ENCODE results near the gene CPM.

The CPM gene

GRCh38 chr12:68855111-68855510 is 77.9 kb downstream of the CPM start:
- DNase-seq = no peak
- H3K36me3 ChIP-seq = peaks cover 0 to 4% (median 0%) of the 10 kb centered on the region in 3 donors
- TF ChIP-seq CTCF (IDR thresholded peaks at IDR 0.05) = no peak
- H3K27me3 ChIP-seq = no peaks in the 10 kb centered on the region
- H3K9me3 ChIP-seq = no peaks in the 10 kb centered on the region
- intact Hi-C loops (cut with DNase I; ENCODE audit: low total_unique reads) = no loop called here
- H3K27ac ChIP-seq = no peak overlapping the region
- H3K4me1 ChIP-seq = no peaks in the 10 kb centered on the region
- H3K4me3 ChIP-seq = no peak overlapping the region

- peaks cover 0 to 4% (median 0%) of the 10 kb centered on the region in 3 donors for H3K36me3 ChIP-seq
These were observed 78.4 kb downstream of the CPM start for GRCh38 chr12:68854554-68854953.

GRCh38 chr12:68854078-68854468 is 78.9 kb downstream of the CPM start:
- Histone ChIP-seq H3K27me3 (no peaks in the 10 kb centered on the region), H3K9me3 (no peaks in the 10 kb centered on the region), H3K36me3 (peaks cover 0 to 4% (median 0%) of the 10 kb centered on the region in 3 donors), H3K4me3 (no peak overlapping the region), H3K4me1 (no peaks in the 10 kb centered on the region), H3K27ac (no peak overlapping the region)
- intact Hi-C loops (cut with DNase I; ENCODE audit: low total_unique reads) = no loop called here
- no peak for TF ChIP-seq CTCF (IDR thresholded peaks at IDR 0.05)
- DNase-seq = no peak

More at GRCh38 chr12:68854554-68854953, 78.4 kb downstream of the CPM start:
- intact Hi-C loops (cut with DNase I; ENCODE audit: low total_unique reads) = no loop called here
- H3K9me3 ChIP-seq = no peaks in the 10 kb centered on the region
- H3K4me1 ChIP-seq = no peaks in the 10 kb centered on the region
- no peak for DNase-seq
- H3K4me3 ChIP-seq = no peak overlapping the region
- no peak overlapping the region for H3K27ac ChIP-seq
- no peak for TF ChIP-seq CTCF (IDR thresholded peaks at IDR 0.05)
- H3K27me3 ChIP-seq = no peaks in the 10 kb centered on the region

GRCh38 chr12:68853396-68854077 is 79.4 kb downstream of the CPM start:
- H3K27me3 ChIP-seq = no peaks in the 10 kb centered on the region
- DNase-seq = no peak
- H3K36me3 ChIP-seq = peaks cover 0 to 4% (median 0%) of the 10 kb centered on the region in 3 donors
- H3K4me1 ChIP-seq = no peaks in the 10 kb centered on the region
- H3K9me3 ChIP-seq = no peaks in the 10 kb centered on the region
- H3K4me3 ChIP-seq = no peak overlapping the region
- intact Hi-C loops (cut with DNase I; ENCODE audit: low total_unique reads) = no loop called here
- H3K27ac ChIP-seq = no peak overlapping the region
- TF ChIP-seq CTCF (IDR thresholded peaks at IDR 0.05) = no peak

- no peak for TF ChIP-seq CTCF (IDR thresholded peaks at IDR 0.05)
- Histone ChIP-seq H3K4me1 (no peaks in the 10 kb centered on the region), H3K27ac (no peak overlapping the region), H3K9me3 (no peaks in the 10 kb centered on the region), H3K4me3 (no peak overlapping the region), H3K27me3 (no peaks in the 10 kb centered on the region), H3K36me3 (peaks cover 0 to 4% (median 0%) of the 10 kb centered on the region in 3 donors)
- DNase-seq = no peak
- intact Hi-C loops (cut with DNase I; ENCODE audit: low total_unique reads) = no loop called here
These were observed 81.2 kb downstream of the CPM start for GRCh38 chr12:68851592-68852306.
